ENCODE measurements around the gene SPACA6.

SPACA6 gene

GRCh38 chr19:51689751-51690453 lies 3.2 kb upstream of the SPACA6 start:
- DNase-seq, result no peak

- no peak for DNase-seq
Observed at GRCh38 chr19:51690454-51691073, 2.6 kb upstream of the SPACA6 start.

GRCh38 chr19:51691074-51691583 lies 2.0 kb upstream of the SPACA6 start:
- no peak for DNase-seq

GRCh38 chr19:51691584-51692428 lies 1.3 kb upstream of the SPACA6 start:
- no peak for DNase-seq

- no peak for DNase-seq
Observed at GRCh38 chr19:51692468-51692867, 662 bp upstream of the SPACA6 start.

- DNase-seq, result no peak
Observed at GRCh38 chr19:51693819-51694218, 689 bp downstream of the SPACA6 start.

- DNase-seq, result no peak
Observed at GRCh38 chr19:51694318-51695085, 1.4 kb downstream of the SPACA6 start.

- no peak for DNase-seq
Observed at GRCh38 chr19:51695088-51695487, 2.0 kb downstream of the SPACA6 start.

GRCh38 chr19:51695702-51696315 lies 2.7 kb downstream of the SPACA6 start:
- no peak for DNase-seq

- no peak for DNase-seq
Observed at GRCh38 chr19:51696606-51697005, 3.5 kb downstream of the SPACA6 start.

- DNase-seq, result no peak
Observed at GRCh38 chr19:51697169-51697776, 4.1 kb downstream of the SPACA6 start.

- DNase-seq, result no peak
Observed at GRCh38 chr19:51698296-51698695, 5.2 kb downstream of the SPACA6 start.

- DNase-seq, result no peak
Observed at GRCh38 chr19:51699170-51699569, 6.0 kb downstream of the SPACA6 start.

- no peak for DNase-seq
Observed at GRCh38 chr19:51701468-51702100, 8.5 kb downstream of the SPACA6 start.

GRCh38 chr19:51702103-51702824 lies 9.1 kb downstream of the SPACA6 start:
- no peak for DNase-seq

GRCh38 chr19:51702825-51703574 lies 9.9 kb downstream of the SPACA6 start:
- no peak for DNase-seq

GRCh38 chr19:51703575-51704515 lies 10.7 kb downstream of the SPACA6 start:
- DNase-seq, result peak; percentile 81

GRCh38 chr19:51704626-51705025 lies 11.5 kb downstream of the SPACA6 start:
- no peak for DNase-seq

GRCh38 chr19:51706296-51706695 lies 13.2 kb downstream of the SPACA6 start:
- DNase-seq, result no peak

Measured in GF-D8 (cell line).